ENCODE data around the gene G3BP1.
"Not testable (repeated sequence)": the region's sequence is repeated elsewhere in the genome, so short reads cannot be mapped to it uniquely, and the experiment has no call there.

The G3BP1 gene

GRCh38 chr5:151771259-151772028, at the start of gene G3BP1:
TSS of gene G3BP1 (plus strand) at chr5:151771954. CDS start at chr5:151786621, 14,667 bp downstream.
- intact Hi-C loops (cut with micrococcal nuclease), result loop anchor here (1.0 to 2.0 kb wide), 2 partner anchors 13 to 31 kb away; partner anchors contain the start of gene ATOX1
- H3K27ac Mint-ChIP-seq, result no peak within 1 kb of the TSS
- H3K9me3 Mint-ChIP-seq, result no peaks in the 10 kb centered on the region
- peaks cover 5% of the 10 kb centered on the region for H3K36me3 Mint-ChIP-seq (ENCODE audit: low read depth)
- no peaks in the 10 kb centered on the region for H3K27me3 Mint-ChIP-seq
- peak within 1 kb of the TSS; percentile 89 for H3K4me3 Mint-ChIP-seq
- H3K4me1 Mint-ChIP-seq (ENCODE audit: low read depth), result peaks cover 25% of the 10 kb centered on the region

GRCh38 chr5:151722546-151722945, 49.2 kb upstream of the G3BP1 start:
- peaks cover 7% of the 10 kb centered on the region for H3K36me3 Mint-ChIP-seq (ENCODE audit: low read depth)
- intact Hi-C loops (cut with micrococcal nuclease), result no loop called here
- H3K4me1 Mint-ChIP-seq (ENCODE audit: low read depth), result peaks cover 26% of the 10 kb centered on the region

GRCh38 chr5:151724360-151724759, 47.4 kb upstream of the G3BP1 start:
- Mint-ChIP-seq H3K27ac (no peak overlapping the region), H3K27me3 (no peaks in the 10 kb centered on the region), H3K4me1 (ENCODE audit: low read depth) (peaks cover 23% of the 10 kb centered on the region), H3K9me3 (peaks cover 4% of the 10 kb centered on the region), H3K36me3 (ENCODE audit: low read depth) (peaks cover 11% of the 10 kb centered on the region), H3K4me3 (no peak overlapping the region)
- intact Hi-C loops (cut with micrococcal nuclease), result no loop called here

More at GRCh38 chr5:151722546-151722945, 49.2 kb upstream of the G3BP1 start:
- Mint-ChIP-seq H3K9me3 (no peaks in the 10 kb centered on the region), H3K27ac (no peak overlapping the region), H3K27me3 (no peaks in the 10 kb centered on the region), H3K4me3 (no peak overlapping the region)

GRCh38 chr5:151729597-151729996, 42.2 kb upstream of the G3BP1 start:
- H3K27me3 Mint-ChIP-seq; intact Hi-C loops (cut with micrococcal nuclease); H3K4me3 Mint-ChIP-seq; H3K4me1 Mint-ChIP-seq (ENCODE audit: low read depth); H3K27ac Mint-ChIP-seq: not testable (repeated sequence)
- Mint-ChIP-seq H3K36me3 (ENCODE audit: low read depth) (peaks cover 55% of the 10 kb centered on the region), H3K9me3 (peaks cover 14% of the 10 kb centered on the region)

- H3K4me1 Mint-ChIP-seq (ENCODE audit: low read depth), result no peaks in the 10 kb centered on the region
- peaks cover 56% of the 10 kb centered on the region for H3K36me3 Mint-ChIP-seq (ENCODE audit: low read depth)
- H3K27me3 Mint-ChIP-seq, result no peaks in the 10 kb centered on the region
- no peak overlapping the region for H3K27ac Mint-ChIP-seq
- H3K9me3 Mint-ChIP-seq, result peaks cover 14% of the 10 kb centered on the region
- no peak overlapping the region for H3K4me3 Mint-ChIP-seq
- intact Hi-C loops (cut with micrococcal nuclease), result no loop called here
Observed at GRCh38 chr5:151730381-151730780, 41.4 kb upstream of the G3BP1 start.

GRCh38 chr5:151733358-151734063, 38.2 kb upstream of the G3BP1 start:
- Mint-ChIP-seq H3K4me3 (no peak overlapping the region), H3K4me1 (ENCODE audit: low read depth) (no peaks in the 10 kb centered on the region), H3K36me3 (ENCODE audit: low read depth) (peaks cover 70% of the 10 kb centered on the region), H3K27ac (no peak overlapping the region), H3K27me3 (no peaks in the 10 kb centered on the region), H3K9me3 (peaks cover 14% of the 10 kb centered on the region)
- intact Hi-C loops (cut with micrococcal nuclease), result no loop called here

GRCh38 chr5:151734064-151734408, 37.7 kb upstream of the G3BP1 start:
- no peak overlapping the region for H3K4me3 Mint-ChIP-seq
- H3K4me1 Mint-ChIP-seq (ENCODE audit: low read depth), result no peaks in the 10 kb centered on the region
- H3K27me3 Mint-ChIP-seq, result no peaks in the 10 kb centered on the region
- no peak overlapping the region for H3K27ac Mint-ChIP-seq
- intact Hi-C loops (cut with micrococcal nuclease), result no loop called here
- H3K36me3 Mint-ChIP-seq (ENCODE audit: low read depth), result peaks cover 73% of the 10 kb centered on the region
- H3K9me3 Mint-ChIP-seq, result peaks cover 13% of the 10 kb centered on the region

GRCh38 chr5:151735646-151736045, 36.1 kb upstream of the G3BP1 start:
- Mint-ChIP-seq H3K36me3 (ENCODE audit: low read depth) (peaks cover 73% of the 10 kb centered on the region), H3K9me3 (no peaks in the 10 kb centered on the region), H3K27ac (no peak overlapping the region), H3K4me3 (no peak overlapping the region), H3K4me1 (ENCODE audit: low read depth) (peaks cover 2% of the 10 kb centered on the region), H3K27me3 (no peaks in the 10 kb centered on the region)
- intact Hi-C loops (cut with micrococcal nuclease), result no loop called here

GRCh38 chr5:151737431-151737830, 34.3 kb upstream of the G3BP1 start:
- intact Hi-C loops (cut with micrococcal nuclease), result no loop called here
- H3K27me3 Mint-ChIP-seq, result no peaks in the 10 kb centered on the region
- H3K9me3 Mint-ChIP-seq, result no peaks in the 10 kb centered on the region
- peaks cover 76% of the 10 kb centered on the region for H3K36me3 Mint-ChIP-seq (ENCODE audit: low read depth)
- no peak overlapping the region for H3K27ac Mint-ChIP-seq
- no peak overlapping the region for H3K4me3 Mint-ChIP-seq
- H3K4me1 Mint-ChIP-seq (ENCODE audit: low read depth), result peaks cover 6% of the 10 kb centered on the region

- intact Hi-C loops (cut with micrococcal nuclease), result no loop called here
- H3K36me3 Mint-ChIP-seq (ENCODE audit: low read depth), result peaks cover 79% of the 10 kb centered on the region
Observed at GRCh38 chr5:151738125-151738848, 33.5 kb upstream of the G3BP1 start.

GRCh38 chr5:151739395-151739794, 32.4 kb upstream of the G3BP1 start:
- no peaks in the 10 kb centered on the region for H3K27me3 Mint-ChIP-seq
- intact Hi-C loops (cut with micrococcal nuclease), result no loop called here
- peaks cover 80% of the 10 kb centered on the region for H3K36me3 Mint-ChIP-seq (ENCODE audit: low read depth)
- peaks cover 11% of the 10 kb centered on the region for H3K4me1 Mint-ChIP-seq (ENCODE audit: low read depth)
- H3K4me3 Mint-ChIP-seq, result no peak overlapping the region
- no peaks in the 10 kb centered on the region for H3K9me3 Mint-ChIP-seq
- H3K27ac Mint-ChIP-seq, result no peak overlapping the region

More at GRCh38 chr5:151738125-151738848, 33.5 kb upstream of the G3BP1 start:
- H3K27ac Mint-ChIP-seq, result no peak overlapping the region
- no peaks in the 10 kb centered on the region for H3K27me3 Mint-ChIP-seq
- H3K9me3 Mint-ChIP-seq, result no peaks in the 10 kb centered on the region
- peaks cover 6% of the 10 kb centered on the region for H3K4me1 Mint-ChIP-seq (ENCODE audit: low read depth)
- no peak overlapping the region for H3K4me3 Mint-ChIP-seq

GRCh38 chr5:151739939-151740335, 31.8 kb upstream of the G3BP1 start:
- Mint-ChIP-seq H3K36me3 (ENCODE audit: low read depth) (peaks cover 82% of the 10 kb centered on the region), H3K27ac (no peak overlapping the region), H3K4me1 (ENCODE audit: low read depth) (peaks cover 12% of the 10 kb centered on the region)

GRCh38 chr5:151740336-151740942, 31.3 kb upstream of the G3BP1 start:
- intact Hi-C loops (cut with micrococcal nuclease), result loop anchor here (1.0 to 2.0 kb wide), 2 partner anchors 30 to 81 kb away; partner anchors contain the start of gene G3BP1
- no peak overlapping the region for H3K27ac Mint-ChIP-seq
- H3K9me3 Mint-ChIP-seq, result no peaks in the 10 kb centered on the region
- peaks cover 87% of the 10 kb centered on the region for H3K36me3 Mint-ChIP-seq (ENCODE audit: low read depth)
- H3K27me3 Mint-ChIP-seq, result no peaks in the 10 kb centered on the region
- no peak overlapping the region for H3K4me3 Mint-ChIP-seq
- H3K4me1 Mint-ChIP-seq (ENCODE audit: low read depth), result peaks cover 17% of the 10 kb centered on the region

More at GRCh38 chr5:151739939-151740335, 31.8 kb upstream of the G3BP1 start:
- Mint-ChIP-seq H3K4me3 (no peak overlapping the region), H3K9me3 (no peaks in the 10 kb centered on the region), H3K27me3 (no peaks in the 10 kb centered on the region)
- intact Hi-C loops (cut with micrococcal nuclease), result loop anchor here (1.0 to 2.0 kb wide), 2 partner anchors 31 to 81 kb away; partner anchors contain the start of gene G3BP1
